Kidney epithelial cell (primary cell): ENCODE data around the gene UBALD1. TPM values are rescaled to one million over a fixed set of nuclear protein-coding genes. Genes with fewer than 3 reads are reported as not detected.

ENCODE experiments used
- DNase-seq: peaks from one replicate; pipeline ENCODE4 v3.0.0-alpha.2; 2010; ENCODE audit warnings: low read depth
- H3K27me3 ChIP-seq: 2 replicates; pipeline ENCODE4 v1.6.0; 2011; ENCODE audit warnings: low read length; ENCODE audit not compliant: control insufficient read depth, insufficient read depth
- H3K36me3 ChIP-seq: 2 replicates; pipeline ENCODE4 v1.5.1; 2011; ENCODE audit warnings: low read length; ENCODE audit not compliant: control insufficient read depth, insufficient read depth
- H3K4me3 ChIP-seq: 2 replicates; pipeline ENCODE4 v1.5.1; 2011; ENCODE audit warnings: low read depth, mild to moderate bottlenecking, control low read depth, low read length
- total RNA-seq: library from RNA; depleted of rRNA; stranded (reverse); fragments of >200 nt; gene quantifications from 2 replicates; pipeline ENCODE4 v1.2.3, GENCODE V29; 2015
- TF ChIP-seq, protein P1 (sequence below): IDR thresholded peaks from 2 replicates; pipeline ENCODE4 v1.5.1; 2011; ENCODE audit warnings: mild to moderate bottlenecking, moderate library complexity, low read length, control low read depth, inconsistent platforms; ENCODE audit not compliant: insufficient read depth, poor library complexity, severe bottlenecking

UBALD1 gene
- total RNA-seq, 1 donor from 2014 or later: 8.9 TPM

DNA sequence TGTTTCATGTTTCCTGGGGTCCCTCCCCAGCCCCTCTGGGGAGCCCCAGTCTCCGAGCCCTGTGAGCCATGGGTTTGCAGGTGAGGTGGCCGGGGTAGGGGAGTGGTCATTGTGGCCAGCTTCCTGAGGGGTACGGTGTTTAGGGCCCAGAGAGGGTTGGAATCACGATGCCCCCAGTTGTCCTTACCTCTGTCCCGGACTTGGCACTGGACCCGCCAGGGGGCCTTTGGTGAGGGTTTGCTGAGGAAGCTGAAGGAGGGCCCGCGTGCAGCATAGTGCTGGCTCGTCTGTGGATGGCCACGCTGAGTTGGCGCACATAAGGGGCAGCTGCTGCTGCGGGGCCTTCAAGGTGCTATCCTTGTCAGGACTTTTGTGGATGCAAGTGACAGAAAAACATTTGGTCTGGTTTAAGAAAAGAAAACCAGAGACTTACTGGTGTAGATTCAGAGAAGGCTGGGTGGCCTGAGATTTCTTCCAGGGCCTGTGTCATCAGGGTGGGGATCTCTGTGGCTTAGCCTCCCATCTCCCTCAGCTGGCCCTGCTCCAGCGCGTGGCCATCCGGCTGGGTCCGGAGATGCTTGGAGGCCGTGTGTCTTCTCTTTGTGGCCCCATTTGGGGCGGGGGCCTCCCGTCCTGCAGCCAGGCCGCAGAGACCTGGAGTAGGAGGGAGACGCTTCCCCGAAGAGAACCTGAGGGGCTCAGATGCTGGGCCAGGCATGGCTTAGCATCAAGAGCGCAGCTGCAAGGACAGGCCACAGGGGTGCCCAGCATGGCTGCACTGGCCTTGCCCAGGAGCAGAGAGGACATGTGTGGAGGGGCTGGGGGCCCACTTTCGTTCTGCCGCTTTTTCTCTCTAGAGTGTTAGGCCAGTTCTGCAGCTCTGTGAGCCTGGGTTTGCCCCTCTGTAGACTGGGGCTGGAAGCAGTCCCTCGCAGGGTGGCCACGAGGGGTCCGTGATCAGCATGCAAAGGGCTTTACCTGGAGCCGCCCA, 45.0 kb upstream of the UBALD1 start:
- no peak for DNase-seq
- peaks cover 2% of the 10 kb centered on the region for H3K36me3 ChIP-seq
- TF ChIP-seq, protein P1, sequence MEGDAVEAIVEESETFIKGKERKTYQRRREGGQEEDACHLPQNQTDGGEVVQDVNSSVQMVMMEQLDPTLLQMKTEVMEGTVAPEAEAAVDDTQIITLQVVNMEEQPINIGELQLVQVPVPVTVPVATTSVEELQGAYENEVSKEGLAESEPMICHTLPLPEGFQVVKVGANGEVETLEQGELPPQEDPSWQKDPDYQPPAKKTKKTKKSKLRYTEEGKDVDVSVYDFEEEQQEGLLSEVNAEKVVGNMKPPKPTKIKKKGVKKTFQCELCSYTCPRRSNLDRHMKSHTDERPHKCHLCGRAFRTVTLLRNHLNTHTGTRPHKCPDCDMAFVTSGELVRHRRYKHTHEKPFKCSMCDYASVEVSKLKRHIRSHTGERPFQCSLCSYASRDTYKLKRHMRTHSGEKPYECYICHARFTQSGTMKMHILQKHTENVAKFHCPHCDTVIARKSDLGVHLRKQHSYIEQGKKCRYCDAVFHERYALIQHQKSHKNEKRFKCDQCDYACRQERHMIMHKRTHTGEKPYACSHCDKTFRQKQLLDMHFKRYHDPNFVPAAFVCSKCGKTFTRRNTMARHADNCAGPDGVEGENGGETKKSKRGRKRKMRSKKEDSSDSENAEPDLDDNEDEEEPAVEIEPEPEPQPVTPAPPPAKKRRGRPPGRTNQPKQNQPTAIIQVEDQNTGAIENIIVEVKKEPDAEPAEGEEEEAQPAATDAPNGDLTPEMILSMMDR: no peak
- no peaks in the 10 kb centered on the region for H3K27me3 ChIP-seq
- H3K4me3 ChIP-seq: no peak overlapping the region

DNA sequence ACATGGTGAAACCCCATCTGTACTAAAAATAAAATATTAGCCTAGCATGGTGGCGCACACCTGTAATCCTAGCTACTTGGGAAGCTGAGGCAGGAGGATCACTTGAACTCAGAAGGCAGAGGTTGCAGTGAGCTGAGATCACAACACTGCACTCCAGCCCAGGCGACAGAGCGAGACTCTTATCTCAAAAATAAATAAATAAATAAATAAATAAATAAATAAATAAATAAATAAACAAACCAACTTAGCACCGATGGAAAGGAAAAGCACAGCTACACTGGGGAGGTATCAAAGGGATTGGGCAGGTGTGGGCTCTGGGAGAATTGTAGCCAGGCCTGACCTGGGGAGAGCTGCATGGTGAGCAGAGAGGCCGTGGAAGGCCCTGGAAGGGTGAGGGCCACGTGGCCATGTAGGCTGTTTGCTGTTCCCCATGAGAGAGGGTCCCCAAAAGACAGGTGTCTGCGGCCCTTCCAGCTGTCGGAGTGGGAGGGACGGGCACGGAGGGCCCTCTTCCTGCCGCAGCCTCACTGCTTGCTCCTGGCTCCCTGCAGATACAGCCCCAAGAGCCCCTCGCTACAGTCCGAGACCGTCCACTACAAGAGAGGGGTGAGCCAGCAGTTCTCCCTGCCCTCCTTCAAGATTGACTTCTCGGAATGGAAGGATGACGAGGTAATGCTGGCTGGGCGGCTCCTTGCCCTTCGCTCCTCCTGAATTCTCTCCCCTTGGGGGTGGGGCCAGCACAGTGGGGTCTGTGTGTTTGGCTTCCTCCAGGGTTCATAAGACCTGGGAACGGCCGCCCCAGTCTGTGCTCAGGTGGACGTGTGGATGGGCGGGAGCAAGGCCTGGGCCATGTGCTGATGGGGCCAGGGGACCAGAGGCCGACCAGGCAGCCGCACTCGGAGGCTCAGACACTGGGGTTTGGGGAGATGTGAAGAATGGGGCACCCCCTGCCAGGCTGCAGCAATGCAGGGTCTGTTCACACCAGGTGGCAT, 42.3 kb upstream of the UBALD1 start:
- TF ChIP-seq, protein P1: no peak
- no peaks in the 10 kb centered on the region for H3K27me3 ChIP-seq
- no peak for DNase-seq
- peaks cover 2% of the 10 kb centered on the region for H3K36me3 ChIP-seq
- no peak overlapping the region for H3K4me3 ChIP-seq

DNA sequence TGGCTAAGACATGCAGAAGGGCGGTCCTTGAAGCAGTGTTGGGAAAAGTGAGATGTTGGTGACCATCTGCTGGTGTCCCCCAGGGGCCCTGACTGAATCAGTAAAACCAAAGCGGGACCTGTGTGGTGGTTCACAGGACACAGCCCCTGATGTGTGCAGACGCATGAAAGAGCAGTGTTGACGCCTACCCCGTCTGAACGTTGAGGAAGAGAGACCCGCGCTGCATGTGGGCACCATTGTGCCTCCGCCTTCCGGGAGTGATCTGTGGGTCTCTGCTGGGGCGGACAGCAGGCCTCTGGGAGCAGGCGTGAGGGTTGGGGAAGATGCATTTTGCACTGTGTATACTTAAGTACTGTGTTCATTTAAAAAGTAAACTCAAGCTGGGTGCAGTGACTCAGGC, 41.5 kb upstream of the UBALD1 start:
- H3K27me3 ChIP-seq: no peaks in the 10 kb centered on the region
- DNase-seq: no peak
- H3K4me3 ChIP-seq: no peak overlapping the region
- TF ChIP-seq, protein P1: no peak
- H3K36me3 ChIP-seq: peaks cover 2% of the 10 kb centered on the region

DNA sequence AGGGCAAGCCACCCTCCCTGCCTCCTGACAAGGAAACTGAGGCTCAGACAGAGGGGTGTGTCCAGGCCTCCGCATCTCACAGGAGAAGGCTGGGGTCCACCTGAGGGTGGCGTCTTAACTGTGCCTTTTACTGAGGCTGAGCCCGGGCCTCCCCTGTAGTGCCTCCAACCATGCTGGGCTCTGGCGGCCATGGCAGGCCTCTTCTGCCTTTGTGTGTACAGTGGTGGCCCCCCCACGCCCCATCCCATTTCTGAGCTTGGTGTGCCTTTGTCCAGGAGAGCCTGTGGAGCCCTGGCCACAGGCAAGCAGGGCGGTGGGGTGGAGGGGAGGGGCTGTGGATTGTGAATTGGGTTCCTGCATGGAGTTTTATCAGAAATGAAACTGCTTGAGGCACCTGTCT, 41.1 kb upstream of the UBALD1 start:
- Histone ChIP-seq H3K36me3 (peaks cover 2% of the 10 kb centered on the region), H3K27me3 (no peaks in the 10 kb centered on the region), H3K4me3 (no peak overlapping the region)
- TF ChIP-seq, protein P1: no peak
- DNase-seq: no peak

DNA sequence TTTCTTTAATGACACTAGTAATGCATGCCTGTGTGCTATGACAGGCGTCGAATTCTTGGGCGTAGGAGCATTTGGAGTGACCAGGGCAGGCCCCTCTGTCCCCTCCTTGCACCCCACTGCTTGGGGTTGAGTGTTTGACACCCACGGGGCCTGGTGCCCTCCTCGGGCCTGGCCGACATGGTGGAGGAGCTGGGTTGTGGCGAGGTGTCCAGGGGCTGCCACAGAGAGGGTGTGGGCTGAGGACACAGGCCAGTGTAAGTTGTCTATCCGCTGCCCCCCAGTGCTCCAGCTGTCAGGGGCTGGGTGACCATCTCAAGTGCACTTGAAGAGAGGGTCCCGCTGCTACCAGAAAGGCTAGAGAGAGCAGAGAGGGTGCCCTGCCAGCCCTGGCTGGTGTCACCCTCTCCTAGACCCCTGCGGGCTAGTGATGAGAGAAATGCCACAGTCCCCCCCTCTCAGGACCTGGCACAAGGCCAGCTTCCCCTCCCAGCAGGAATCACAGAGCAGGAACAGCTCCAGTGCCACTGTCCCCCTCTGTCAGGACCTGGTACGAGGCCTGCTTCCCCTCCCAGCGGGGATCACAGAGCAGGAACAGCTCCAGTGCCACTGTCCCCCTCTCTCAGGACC, 40.4 kb upstream of the UBALD1 start:
- Histone ChIP-seq H3K4me3 (no peak overlapping the region), H3K36me3 (peaks cover 2% of the 10 kb centered on the region), H3K27me3 (no peaks in the 10 kb centered on the region)
- no peak for DNase-seq
- TF ChIP-seq, protein P1: no peak
